Measurements from ENCODE around the gene CYP17A1.
A peak's percentile ranks its signal among the peaks of the same experiment; 100 is the strongest.
"Not testable (repeated sequence)": the region's sequence is repeated elsewhere in the genome, so short reads cannot be mapped to it uniquely, and the experiment has no call there.

The CYP17A1 gene

DNA sequence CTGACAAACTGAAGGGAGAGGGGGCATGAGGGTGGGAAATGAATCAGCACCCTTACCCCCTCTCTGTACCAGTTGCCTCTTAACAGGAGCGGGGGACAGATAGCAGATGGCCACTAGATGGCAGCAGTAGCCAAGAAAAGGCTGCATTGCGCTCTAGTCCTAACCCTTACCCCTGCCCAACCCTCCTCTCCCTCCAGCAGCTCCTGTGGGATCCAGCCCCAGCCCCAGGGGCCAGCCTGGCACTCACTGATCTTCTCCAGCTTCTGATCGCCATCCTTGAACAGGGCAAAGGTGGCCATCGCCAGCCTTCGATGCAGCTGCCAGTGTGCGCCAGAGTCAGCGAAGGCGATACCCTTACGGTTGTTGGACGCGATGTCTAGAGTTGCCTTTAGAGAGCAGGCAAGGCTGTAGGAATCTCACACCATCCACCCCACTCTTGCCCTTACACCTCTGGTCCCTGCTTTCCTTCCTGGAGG lies 2.2 kb downstream of the CYP17A1 start:
- peak; percentile 70 for DNase-seq (ENCODE audit: low read depth, low spot score)
- Histone ChIP-seq H3K4me3 (ENCODE audit: low read length) (no peak overlapping the region), H3K36me3 (ENCODE audit: control insufficient read depth, insufficient read depth, low read length) (no peaks in the 10 kb centered on the region), H3K9me3 (ENCODE audit: control insufficient read depth, insufficient read depth, low read length) (no peaks in the 10 kb centered on the region), H3K27me3 (ENCODE audit: control insufficient read depth, insufficient read depth, low read length) (no peaks in the 10 kb centered on the region), H3K4me1 (ENCODE audit: control insufficient read depth, insufficient read depth, low read length) (peaks cover 1% of the 10 kb centered on the region; the same call in 1 of the 2 replicates), H3K27ac (ENCODE audit: low read length) (no peak overlapping the region)
- no CpG with 5 or more reads among the region's 11 CpGs for WGBS (ENCODE audit: insufficient coverage, insufficient read length)

DNA sequence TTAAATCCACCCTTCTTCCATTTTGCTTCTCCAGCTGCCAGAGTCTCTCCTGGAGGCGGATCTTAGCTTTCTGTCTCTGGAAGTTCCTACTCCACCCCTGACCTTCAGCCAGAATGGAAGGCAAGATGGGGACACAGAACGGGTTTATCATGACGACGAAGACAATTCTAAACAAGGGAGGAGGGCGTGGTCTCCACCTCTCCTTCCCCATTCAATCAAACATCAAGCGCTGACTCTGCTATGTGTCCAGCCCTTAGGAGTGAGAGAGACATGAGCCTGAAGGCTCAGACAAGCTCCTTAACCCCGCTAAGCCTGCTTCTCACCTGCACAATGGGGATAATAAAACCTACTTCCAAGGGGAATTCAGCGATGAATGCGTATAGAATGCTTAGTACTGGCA lies 3.1 kb downstream of the CYP17A1 start:
- Histone ChIP-seq H3K4me3 (ENCODE audit: low read length) (no peak overlapping the region), H3K36me3 (ENCODE audit: control insufficient read depth, insufficient read depth, low read length) (no peaks in the 10 kb centered on the region), H3K27ac (ENCODE audit: low read length) (no peak overlapping the region), H3K4me1 (ENCODE audit: control insufficient read depth, insufficient read depth, low read length) (peaks cover 1% of the 10 kb centered on the region; the same call in 1 of the 2 replicates), H3K9me3 (ENCODE audit: control insufficient read depth, insufficient read depth, low read length) (no peaks in the 10 kb centered on the region), H3K27me3 (ENCODE audit: control insufficient read depth, insufficient read depth, low read length) (no peaks in the 10 kb centered on the region)
- no peak for DNase-seq (ENCODE audit: low read depth, low spot score)
- WGBS (ENCODE audit: insufficient coverage, insufficient read length), result no CpG with 5 or more reads among the region's 9 CpGs

DNA sequence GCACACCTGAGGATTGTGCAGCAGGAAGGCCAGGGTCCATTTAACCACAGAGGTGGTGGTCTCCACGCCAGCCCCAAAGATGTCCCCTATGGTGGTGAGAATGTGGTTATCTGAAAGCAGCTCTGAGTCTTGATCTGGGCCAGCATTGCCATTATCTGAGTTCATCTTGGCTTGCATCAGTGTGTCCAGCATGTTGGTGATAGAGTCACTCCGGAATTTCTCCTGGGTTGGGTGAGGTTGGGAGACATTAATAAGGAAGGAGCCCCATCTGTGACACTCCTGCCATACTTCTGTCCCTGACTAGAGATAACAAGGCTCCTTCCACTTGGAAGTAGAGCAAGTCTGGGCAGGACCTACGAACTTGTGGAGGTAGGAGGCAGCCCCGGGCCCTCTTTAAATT lies 4.2 kb downstream of the CYP17A1 start:
- H3K4me1 ChIP-seq (ENCODE audit: control insufficient read depth, insufficient read depth, low read length), result peaks cover 1% of the 10 kb centered on the region; the same call in 1 of the 2 replicates
- H3K4me3 ChIP-seq (ENCODE audit: low read length), result no peak overlapping the region
- no peaks in the 10 kb centered on the region for H3K27me3 ChIP-seq (ENCODE audit: control insufficient read depth, insufficient read depth, low read length)
- no peaks in the 10 kb centered on the region for H3K36me3 ChIP-seq (ENCODE audit: control insufficient read depth, insufficient read depth, low read length)
- DNase-seq (ENCODE audit: low read depth, low spot score), result no peak
- no peaks in the 10 kb centered on the region for H3K9me3 ChIP-seq (ENCODE audit: control insufficient read depth, insufficient read depth, low read length)
- WGBS (ENCODE audit: insufficient coverage, insufficient read length), result no CpG with 5 or more reads among the region's 4 CpGs
- H3K27ac ChIP-seq (ENCODE audit: low read length), result no peak overlapping the region

DNA sequence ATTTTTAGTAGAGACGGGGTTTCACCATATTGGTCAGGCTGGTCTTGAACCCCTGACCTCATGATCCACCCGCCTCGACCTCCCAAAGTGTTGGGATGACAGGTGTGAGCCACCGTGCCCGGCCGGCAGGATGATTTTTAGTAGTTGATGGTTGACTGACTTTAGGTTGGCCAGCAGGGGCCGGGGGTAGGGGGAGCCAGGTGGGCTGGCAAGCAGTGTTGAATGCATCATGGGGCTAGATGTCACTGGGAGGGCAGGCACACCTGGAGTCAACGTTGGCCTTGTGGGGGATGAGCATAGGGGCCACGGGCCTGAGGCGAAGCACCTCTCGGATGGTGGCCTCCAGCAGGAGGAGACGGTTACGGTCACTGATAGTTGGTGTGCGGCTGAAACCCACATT lies 5.0 kb downstream of the CYP17A1 start:
- Histone ChIP-seq H3K27me3 (ENCODE audit: control insufficient read depth, insufficient read depth, low read length) (no peaks in the 10 kb centered on the region), H3K27ac (ENCODE audit: low read length) (no peak overlapping the region), H3K36me3 (ENCODE audit: control insufficient read depth, insufficient read depth, low read length) (no peaks in the 10 kb centered on the region), H3K4me1 (ENCODE audit: control insufficient read depth, insufficient read depth, low read length) (peaks cover 1% of the 10 kb centered on the region; the same call in 1 of the 2 replicates), H3K9me3 (ENCODE audit: control insufficient read depth, insufficient read depth, low read length) (no peaks in the 10 kb centered on the region), H3K4me3 (ENCODE audit: low read length) (no peak overlapping the region)
- no CpG with 5 or more reads among the region's 14 CpGs for WGBS (ENCODE audit: insufficient coverage, insufficient read length)
- no peak for DNase-seq (ENCODE audit: low read depth, low spot score)

DNA sequence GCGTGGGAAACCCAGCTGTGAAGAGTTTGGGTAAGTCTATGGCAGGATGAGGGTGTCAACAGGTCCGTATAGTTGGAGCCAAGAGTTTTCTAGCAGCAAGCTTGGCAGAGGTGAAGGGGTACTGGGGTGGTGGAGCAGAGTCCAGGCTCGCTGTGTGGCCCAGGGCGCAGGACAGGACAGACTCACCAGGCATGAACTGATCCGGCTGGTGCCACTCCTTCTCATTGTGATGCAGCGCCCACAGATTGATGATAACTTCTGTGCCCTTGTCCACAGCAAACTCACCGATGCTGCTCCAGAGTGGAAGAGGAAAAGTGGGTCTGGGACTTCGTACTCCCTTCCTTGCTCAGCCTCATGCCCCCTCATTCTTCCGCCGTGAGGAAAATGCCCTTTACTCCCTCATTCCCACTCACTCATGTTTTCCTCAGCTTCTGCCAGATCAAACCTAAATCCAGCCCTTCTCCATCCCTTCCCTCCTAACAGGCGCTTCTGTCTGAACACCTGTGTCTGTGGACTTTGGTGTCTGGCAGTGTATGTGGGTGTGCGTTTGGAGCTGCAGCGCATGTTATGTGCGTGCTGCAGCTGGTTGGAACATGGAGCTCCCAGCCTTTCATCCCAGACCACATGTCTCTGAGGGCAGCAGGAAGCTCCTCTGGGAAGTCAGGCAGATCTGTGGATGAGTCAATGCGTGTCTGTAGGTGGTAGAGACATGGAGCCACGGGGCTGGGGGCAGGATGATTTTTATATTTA lies 5.7 kb downstream of the CYP17A1 start:
- H3K4me1 ChIP-seq (ENCODE audit: control insufficient read depth, insufficient read depth, low read length), result peaks cover 1% of the 10 kb centered on the region; the same call in 1 of the 2 replicates
- no peak overlapping the region for H3K4me3 ChIP-seq (ENCODE audit: low read length)
- no peak overlapping the region for H3K27ac ChIP-seq (ENCODE audit: low read length)
- H3K36me3 ChIP-seq (ENCODE audit: control insufficient read depth, insufficient read depth, low read length), result no peaks in the 10 kb centered on the region
- no CpG with 5 or more reads among the region's 16 CpGs for WGBS (ENCODE audit: insufficient coverage, insufficient read length)
- H3K9me3 ChIP-seq (ENCODE audit: control insufficient read depth, insufficient read depth, low read length), result no peaks in the 10 kb centered on the region
- no peaks in the 10 kb centered on the region for H3K27me3 ChIP-seq (ENCODE audit: control insufficient read depth, insufficient read depth, low read length)
- no peak for DNase-seq (ENCODE audit: low read depth, low spot score)

DNA sequence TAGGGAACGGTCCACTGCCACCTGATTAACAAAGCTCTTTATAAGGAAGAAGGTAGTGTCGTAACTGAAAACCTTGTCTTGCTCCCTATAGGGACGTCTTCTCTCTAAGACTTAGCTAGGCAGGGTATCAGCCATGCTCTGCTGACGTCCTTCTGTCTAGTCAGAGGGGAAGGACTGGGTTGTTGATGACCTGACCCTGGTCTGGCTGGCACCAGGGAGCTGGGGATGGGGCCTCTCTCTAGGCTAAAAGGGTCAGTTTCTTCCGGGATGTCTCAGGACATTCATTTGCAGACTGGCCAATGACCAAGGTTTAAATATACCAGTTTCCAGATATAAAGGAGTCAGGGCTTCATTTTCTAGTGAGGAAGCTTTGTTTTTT lies 9.6 kb downstream of the CYP17A1 start:
- H3K27ac ChIP-seq (ENCODE audit: low read length), result no peak overlapping the region
- H3K4me1 ChIP-seq (ENCODE audit: control insufficient read depth, insufficient read depth, low read length), result no peaks in the 10 kb centered on the region
- WGBS (ENCODE audit: insufficient coverage, insufficient read length), result no CpG with 5 or more reads among the region's 5 CpGs
- no peak for DNase-seq (ENCODE audit: low read depth, low spot score)
- no peaks in the 10 kb centered on the region for H3K27me3 ChIP-seq (ENCODE audit: control insufficient read depth, insufficient read depth, low read length)
- no peak overlapping the region for H3K4me3 ChIP-seq (ENCODE audit: low read length)
- H3K9me3 ChIP-seq (ENCODE audit: control insufficient read depth, insufficient read depth, low read length), result no peaks in the 10 kb centered on the region
- H3K36me3 ChIP-seq (ENCODE audit: control insufficient read depth, insufficient read depth, low read length), result no peaks in the 10 kb centered on the region

DNA sequence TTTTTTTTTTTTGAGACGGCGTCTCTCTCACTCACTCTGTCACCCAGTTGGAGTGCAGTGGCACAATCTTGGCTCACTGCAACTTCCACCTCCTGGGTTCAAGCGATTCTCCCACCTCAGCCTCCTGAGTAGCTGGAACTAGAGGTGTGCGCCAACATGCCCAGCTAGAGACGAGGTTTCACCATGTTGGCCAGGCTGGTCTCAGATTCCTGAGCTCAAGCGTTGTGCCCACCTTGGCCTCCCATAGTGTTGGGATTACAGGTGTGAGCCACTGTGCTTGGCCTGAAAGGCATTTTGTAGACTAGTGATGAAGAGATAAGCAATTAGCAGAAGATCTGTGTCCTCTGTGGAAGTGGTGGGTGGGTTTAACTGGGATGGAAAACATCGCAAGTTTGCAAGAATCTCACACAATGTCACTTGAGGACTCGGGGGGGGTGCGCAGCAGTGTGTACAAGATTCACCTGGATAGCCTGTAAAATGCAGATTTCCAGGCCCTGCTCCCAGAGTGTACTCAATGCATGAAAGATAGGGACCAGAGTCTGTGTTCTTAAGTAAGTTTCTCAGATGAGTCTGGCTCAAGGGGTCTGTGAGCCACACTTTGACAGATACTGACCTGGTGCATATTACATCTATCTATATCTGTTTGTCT lies 10.9 kb downstream of the CYP17A1 start:
- DNase-seq (ENCODE audit: low read depth, low spot score), result no peak
- WGBS (ENCODE audit: insufficient coverage, insufficient read length), result no CpG with 5 or more reads among the region's 9 CpGs

DNA sequence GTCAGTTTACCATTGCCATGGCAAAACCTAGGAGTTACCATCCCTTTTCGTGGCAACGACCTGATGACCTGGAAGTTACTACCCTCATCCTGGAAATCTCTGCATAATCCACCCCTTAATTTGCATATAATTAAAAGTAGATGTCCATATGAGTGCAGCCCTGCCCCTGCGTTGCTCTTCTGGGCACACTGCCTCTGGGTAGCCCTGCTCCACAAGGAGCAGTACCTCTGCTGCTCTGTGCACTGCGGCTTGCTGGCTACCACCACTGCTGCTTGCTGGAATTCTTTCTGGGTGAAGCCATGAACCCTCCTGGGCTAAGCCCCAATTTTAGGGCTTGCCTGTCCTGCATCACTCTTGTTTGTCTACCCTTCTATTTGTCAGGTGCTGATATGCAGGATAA lies 12.5 kb downstream of the CYP17A1 start:
- no CpG with 5 or more reads among the region's 4 CpGs for WGBS (ENCODE audit: insufficient coverage, insufficient read length)

More for the DNA sequence above, 10.9 kb downstream of the CYP17A1 start:
- Histone ChIP-seq H3K4me3 (ENCODE audit: low read length) (no peak overlapping the region), H3K9me3 (ENCODE audit: control insufficient read depth, insufficient read depth, low read length) (no peaks in the 10 kb centered on the region), H3K27ac (ENCODE audit: low read length) (no peak overlapping the region), H3K27me3 (ENCODE audit: control insufficient read depth, insufficient read depth, low read length) (no peaks in the 10 kb centered on the region), H3K4me1 (ENCODE audit: control insufficient read depth, insufficient read depth, low read length) (no peaks in the 10 kb centered on the region), H3K36me3 (ENCODE audit: control insufficient read depth, insufficient read depth, low read length) (no peaks in the 10 kb centered on the region)

DNA sequence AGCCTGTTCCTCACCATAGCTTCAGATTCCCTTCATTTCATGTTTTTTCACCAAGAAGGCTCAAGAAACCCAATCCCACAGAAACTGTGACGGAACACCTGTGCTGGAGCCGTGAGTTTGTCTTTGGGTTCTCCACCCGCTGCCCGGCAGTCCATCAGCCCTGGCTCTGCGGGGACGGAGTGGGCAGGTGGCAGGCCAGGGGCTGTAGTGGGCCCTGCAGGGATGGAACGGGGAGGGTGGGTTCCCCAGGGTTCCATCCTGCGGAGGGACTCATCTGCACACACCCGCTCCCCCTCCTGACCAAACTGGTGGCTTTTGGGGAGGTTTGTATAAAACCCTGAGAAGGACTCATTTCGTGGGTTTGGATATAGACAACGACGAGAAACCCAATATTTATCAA lies 15.0 kb downstream of the CYP17A1 start:
- Histone ChIP-seq H3K36me3 (ENCODE audit: control insufficient read depth, insufficient read depth, low read length) (no peaks in the 10 kb centered on the region), H3K27ac (ENCODE audit: low read length) (no peak overlapping the region), H3K4me1 (ENCODE audit: control insufficient read depth, insufficient read depth, low read length) (no peaks in the 10 kb centered on the region), H3K4me3 (ENCODE audit: low read length) (no peak overlapping the region), H3K9me3 (ENCODE audit: control insufficient read depth, insufficient read depth, low read length) (no peaks in the 10 kb centered on the region), H3K27me3 (ENCODE audit: control insufficient read depth, insufficient read depth, low read length) (no peaks in the 10 kb centered on the region)
- no CpG with 5 or more reads among the region's 12 CpGs for WGBS (ENCODE audit: insufficient coverage, insufficient read length)
- DNase-seq (ENCODE audit: low read depth, low spot score), result no peak

More for the DNA sequence above, 12.5 kb downstream of the CYP17A1 start:
- Histone ChIP-seq H3K9me3 (ENCODE audit: control insufficient read depth, insufficient read depth, low read length) (no peaks in the 10 kb centered on the region), H3K27me3 (ENCODE audit: control insufficient read depth, insufficient read depth, low read length) (no peaks in the 10 kb centered on the region), H3K27ac (ENCODE audit: low read length) (no peak overlapping the region), H3K36me3 (ENCODE audit: control insufficient read depth, insufficient read depth, low read length) (no peaks in the 10 kb centered on the region), H3K4me1 (ENCODE audit: control insufficient read depth, insufficient read depth, low read length) (no peaks in the 10 kb centered on the region), H3K4me3 (ENCODE audit: low read length) (no peak overlapping the region)
- DNase-seq (ENCODE audit: low read depth, low spot score), result no peak

DNA sequence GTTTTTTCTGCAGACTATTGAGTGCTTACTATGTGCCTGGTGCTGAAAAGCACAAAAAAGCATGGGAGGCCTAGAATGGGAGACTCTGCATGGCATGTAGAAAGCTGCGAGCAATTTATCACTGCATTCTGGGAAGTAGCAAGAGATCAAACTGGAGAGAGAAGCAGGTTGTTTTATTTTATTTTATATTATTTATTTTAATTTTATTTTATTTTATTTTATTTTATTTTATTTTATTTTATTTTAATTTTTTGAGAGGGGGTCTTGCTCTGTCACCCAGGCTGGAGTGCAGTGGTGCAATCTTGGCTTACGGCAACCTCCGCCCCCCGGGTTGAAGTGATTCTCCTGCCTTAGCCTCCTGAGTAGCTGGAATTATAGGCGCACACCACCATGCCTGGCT lies 17.2 kb downstream of the CYP17A1 start:
- WGBS (ENCODE audit: insufficient coverage, insufficient read length), result no CpG with 5 or more reads among the region's 5 CpGs
- not testable (repeated sequence) for H3K4me1 ChIP-seq (ENCODE audit: control insufficient read depth, insufficient read depth, low read length); H3K9me3 ChIP-seq (ENCODE audit: control insufficient read depth, insufficient read depth, low read length); H3K4me3 ChIP-seq (ENCODE audit: low read length); H3K36me3 ChIP-seq (ENCODE audit: control insufficient read depth, insufficient read depth, low read length); H3K27me3 ChIP-seq (ENCODE audit: control insufficient read depth, insufficient read depth, low read length); DNase-seq (ENCODE audit: low read depth, low spot score); H3K27ac ChIP-seq (ENCODE audit: low read length)
